Measurements from ENCODE around the gene PROSER2.
"Not testable (repeated sequence)": the region's sequence is repeated elsewhere in the genome, so short reads cannot be mapped to it uniquely, and the experiment has no call there.

Gene PROSER2

DNA sequence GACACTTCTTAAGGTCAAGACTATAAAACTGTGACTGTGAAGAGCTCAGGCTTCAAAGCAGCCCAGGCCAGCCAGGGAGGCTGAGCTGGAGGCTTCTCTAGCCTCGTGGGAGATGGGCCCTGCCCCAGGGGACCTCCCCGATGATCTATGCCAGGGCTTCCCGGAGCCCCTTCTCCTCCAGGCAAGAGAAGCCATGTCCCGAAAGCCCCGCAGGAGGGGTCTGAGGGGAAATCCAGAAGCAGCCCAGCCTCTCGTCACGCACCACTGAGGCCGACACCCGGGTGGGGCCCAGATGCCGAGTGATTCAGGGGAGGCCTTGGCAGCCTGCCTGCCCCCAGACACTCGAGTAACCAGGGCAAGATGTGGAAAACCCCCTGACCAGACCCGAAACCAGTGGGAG is 63.7 kb downstream of the PROSER2 start:
- no peak for DNase-seq

DNA sequence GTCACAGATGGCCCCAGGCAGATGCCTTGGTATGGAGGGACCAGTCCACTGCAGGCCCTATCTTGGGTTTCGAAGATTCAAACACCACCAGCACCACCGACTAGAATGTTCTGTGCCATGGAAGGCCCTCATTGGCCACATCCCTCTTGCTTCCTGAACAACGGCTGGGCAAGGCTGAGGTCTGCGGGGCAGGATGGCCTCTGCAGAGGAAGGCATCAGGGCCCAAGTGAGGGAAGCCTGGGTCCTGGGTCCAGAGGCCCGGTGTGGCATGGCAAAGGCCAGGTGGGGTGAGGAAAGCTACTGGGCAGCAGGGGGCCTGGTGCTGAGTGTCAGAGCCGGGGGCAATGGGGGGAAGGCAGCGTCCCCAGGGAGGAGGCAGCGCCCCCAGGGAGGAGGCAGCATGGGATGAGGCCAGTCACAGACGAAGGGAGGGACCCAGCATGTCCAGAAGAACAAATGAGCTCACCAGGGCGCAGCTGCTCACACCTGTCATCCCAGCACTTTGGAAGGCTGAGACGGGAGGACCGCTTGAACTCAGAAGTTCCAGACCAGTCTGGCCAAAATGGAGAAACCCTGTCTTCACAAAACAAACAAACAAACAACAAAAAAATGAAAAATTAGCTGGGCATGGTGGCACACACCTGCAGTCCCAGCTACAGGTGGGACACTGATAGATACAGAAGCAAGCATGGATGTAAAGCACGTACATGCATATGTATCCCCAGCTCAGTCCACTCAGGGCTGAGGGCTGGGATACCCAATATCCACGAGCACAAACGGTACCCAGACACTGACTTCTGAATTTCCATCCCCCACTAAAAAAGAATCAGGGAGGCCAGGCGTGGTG is 64.4 kb downstream of the PROSER2 start:
- no peak for DNase-seq

DNA sequence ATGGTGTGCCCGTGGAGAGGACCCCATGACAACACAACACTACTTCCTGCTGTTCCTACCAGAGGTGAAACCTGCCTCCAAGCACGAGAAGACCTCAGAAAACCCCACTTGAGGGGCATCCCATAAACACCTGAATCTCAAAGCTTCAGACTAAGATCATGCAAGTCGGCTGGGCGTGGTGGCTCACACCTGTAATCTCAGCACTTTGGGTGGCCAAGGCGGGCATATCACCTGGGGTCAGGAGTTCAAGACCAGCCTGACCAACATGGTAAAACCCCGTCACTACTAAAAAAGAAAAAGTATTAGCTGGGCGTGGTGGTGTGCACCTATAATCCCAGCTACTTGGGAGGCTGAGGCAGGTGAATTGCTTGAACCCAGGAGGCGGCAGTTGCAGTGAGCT is 66.1 kb downstream of the PROSER2 start:
- DNase-seq, result not testable (repeated sequence)

DNA sequence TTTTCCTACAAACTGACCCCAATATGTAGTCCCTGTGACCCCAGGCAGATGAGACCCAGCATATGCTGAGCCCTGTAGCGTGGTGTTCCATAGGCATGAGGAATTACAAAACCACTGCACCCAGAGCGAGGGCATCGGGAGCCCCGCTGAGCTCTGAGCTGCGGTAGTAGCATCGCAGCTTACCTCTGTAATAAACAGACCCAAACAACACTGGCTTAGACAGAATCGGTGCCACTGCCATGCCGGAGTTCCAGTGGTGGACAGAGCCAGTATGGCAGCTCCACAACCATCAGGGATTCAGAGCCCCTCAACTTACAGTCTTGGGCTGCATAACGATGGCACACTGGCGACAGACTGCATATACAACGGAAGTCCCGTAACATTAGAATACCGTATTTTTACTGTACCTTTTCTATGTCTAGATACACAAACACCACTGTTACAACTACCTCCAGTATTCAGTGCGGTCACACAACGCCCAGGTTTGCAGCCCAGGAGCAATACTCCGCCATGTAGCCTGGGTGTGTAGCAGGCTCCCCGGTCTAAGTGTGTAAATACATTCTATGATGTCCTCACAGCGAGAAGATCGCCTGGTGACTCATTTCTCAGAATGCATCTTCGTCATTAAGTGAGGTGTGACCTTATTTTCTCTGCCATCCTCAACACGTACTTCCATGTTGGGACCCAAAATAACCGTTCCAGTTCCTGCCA is 68.8 kb downstream of the PROSER2 start:
- DNase-seq, result no peak

GRCh38 chr10:11893749-11894278 is 70.7 kb downstream of the PROSER2 start:
- no peak for DNase-seq

GRCh38 chr10:11894381-11895107 is 71.4 kb downstream of the PROSER2 start:
- DNase-seq, result no peak

DNA sequence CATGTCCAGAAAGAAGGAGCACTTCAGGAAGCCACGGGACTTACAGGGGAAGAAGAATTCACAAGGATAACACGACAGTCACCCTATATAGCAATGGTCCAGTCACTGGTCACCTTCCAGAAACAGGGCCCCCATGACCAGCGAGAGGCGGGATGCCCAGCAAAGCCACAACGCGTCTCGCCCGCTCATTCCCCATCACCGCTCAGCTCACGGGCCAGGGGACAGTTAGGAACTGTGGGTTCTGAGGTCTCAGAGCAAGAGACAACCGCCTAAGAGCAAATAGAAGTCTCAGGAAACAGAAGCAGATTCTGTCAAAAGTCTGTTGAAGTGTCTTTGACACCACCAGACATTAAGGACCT is 71.9 kb downstream of the PROSER2 start:
- DNase-seq, result no peak

GRCh38 chr10:11895598-11895997 is 72.4 kb downstream of the PROSER2 start:
- DNase-seq, result no peak

- no peak for DNase-seq
These were observed 73.5 kb downstream of the PROSER2 start for GRCh38 chr10:11896549-11897200.

- DNase-seq, result no peak
These were observed 74.8 kb downstream of the PROSER2 start for GRCh38 chr10:11898033-11898371.

- no peak for DNase-seq
These were observed 75.4 kb downstream of the PROSER2 start for GRCh38 chr10:11898372-11899066.

DNA sequence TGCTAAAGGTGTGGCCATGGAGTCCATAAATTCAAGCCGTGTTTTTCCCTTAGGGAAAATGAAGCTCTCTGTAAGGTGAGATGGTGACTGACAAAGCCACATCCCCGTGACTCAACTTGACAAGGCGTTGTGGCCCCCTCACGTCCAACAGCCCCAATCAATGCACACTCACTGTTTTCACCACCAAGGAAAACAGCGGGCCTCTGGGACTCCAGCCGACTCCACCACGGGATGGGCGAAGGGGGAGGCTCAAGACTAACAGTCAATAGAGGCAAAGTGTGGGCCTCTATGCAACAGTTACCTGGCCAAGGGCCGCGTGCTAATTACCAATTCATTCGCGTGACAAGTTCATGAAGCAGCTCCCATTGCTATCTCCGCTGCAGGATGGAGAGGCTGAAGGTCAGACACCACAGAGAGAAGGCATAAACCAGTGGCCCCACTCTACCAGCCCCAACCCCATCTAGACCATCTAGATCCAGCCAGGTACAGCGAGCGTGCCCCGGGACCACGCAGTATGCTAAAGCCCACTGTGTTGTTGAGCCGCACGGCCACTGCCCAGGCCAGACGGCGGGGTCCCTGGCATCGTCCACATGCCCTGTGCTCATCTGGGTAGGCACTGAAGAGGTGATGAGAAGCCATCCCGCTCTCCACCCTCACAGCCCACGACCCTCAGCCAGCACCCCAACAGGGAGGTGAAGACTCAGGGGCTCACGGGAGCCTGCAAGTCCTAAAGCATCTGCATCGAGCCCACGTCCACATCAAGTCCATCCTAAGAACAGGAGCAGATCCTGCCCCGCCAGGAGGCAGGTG is 76.1 kb downstream of the PROSER2 start:
- no peak for DNase-seq

DNA sequence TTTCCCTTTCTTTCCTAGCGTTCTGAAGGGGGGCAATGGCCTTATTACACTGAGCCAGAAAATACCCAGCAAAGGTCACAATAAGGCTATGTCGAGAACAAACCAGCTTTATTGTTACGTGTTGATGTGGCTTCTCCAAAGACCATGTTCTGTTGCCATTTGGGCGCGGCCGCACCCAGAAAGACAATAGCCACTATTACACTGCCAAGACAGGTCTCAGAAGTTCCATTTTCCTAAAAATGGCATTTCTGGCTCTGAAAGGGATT is 77.8 kb downstream of the PROSER2 start:
- DNase-seq, result no peak

DNA sequence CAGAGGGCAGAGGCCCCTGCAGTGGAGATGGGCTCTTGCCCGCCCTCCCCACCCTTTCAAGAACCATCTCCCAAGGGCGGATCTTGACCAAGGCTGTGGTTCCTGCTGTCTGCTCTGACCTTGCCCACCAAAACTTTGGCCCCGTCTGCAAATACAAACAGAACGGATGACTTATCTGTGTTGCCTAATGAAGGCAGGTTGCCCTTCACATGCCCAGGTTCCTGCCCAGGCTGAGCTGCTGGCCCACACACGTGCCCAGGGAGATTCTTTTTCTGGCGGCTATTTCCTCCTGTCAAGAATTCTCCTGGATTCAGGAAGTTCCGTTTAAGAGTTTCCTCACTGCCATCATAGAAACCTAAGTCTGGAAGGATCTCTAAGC is 78.3 kb downstream of the PROSER2 start:
- no peak for DNase-seq

DNA sequence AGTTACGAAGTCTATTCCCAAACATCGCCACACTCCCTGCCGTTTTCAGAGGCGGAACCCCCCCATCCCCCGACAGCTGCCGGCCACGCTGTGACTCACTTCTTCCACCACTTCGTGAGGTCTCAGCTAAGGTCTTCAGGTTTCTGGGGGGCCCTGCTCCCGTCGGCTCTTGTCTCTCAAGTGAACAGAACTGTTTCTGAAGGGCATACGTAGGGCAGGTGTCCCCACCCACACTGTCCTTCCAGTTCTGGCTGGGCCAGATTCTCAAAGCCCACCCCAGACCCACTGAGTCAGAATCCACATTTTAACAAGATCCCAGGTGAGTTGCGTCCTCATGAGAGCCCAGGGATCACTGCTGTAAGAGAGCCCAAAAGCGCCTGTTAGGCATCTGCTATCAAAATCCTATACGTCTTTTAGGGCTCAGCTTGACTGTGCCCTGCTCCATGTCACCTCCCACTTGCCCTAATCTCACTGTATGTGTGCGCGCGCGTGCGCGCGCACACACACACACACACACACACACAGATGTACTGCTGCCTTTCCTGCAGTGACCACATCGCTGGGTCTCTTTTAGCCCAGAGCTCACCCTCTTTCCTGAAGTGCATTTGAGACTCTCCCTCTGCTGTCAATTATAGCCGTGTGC is 78.8 kb downstream of the PROSER2 start:
- no peak for DNase-seq

- DNase-seq, result no peak
These were observed 79.5 kb downstream of the PROSER2 start for GRCh38 chr10:11902646-11903045.

DNA sequence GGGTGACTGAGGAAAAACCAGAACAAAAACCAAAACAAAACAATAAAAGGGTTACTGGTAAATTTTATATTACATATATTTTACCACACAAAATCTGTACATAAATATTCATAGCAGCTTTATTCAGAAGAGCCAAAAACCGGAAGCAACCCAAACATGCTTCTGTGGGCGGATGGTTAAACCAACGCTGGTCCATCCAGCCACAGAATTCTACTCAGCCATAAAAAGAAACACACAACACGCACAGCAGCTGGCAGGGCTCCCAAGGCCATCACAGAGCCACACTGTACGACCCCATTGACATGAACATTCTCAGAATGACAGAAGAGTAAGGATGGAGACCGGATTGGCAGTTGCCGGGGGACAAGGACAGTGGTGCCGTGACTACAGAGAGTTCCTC is 83.6 kb downstream of the PROSER2 start:
- DNase-seq, result no peak

GRCh38 chr10:11907914-11908313 is 84.8 kb downstream of the PROSER2 start:
- no peak for DNase-seq

GRCh38 chr10:11908536-11908935 is 85.4 kb downstream of the PROSER2 start:
- DNase-seq, result no peak

GRCh38 chr10:11908991-11909390 is 85.8 kb downstream of the PROSER2 start:
- DNase-seq, result no peak

GRCh38 chr10:11909618-11910017 is 86.5 kb downstream of the PROSER2 start:
- DNase-seq, result no peak

All from NCI-H1930 (cell line).